ENCODE measurements around the gene CYB5R4.

The CYB5R4 gene

DNA sequence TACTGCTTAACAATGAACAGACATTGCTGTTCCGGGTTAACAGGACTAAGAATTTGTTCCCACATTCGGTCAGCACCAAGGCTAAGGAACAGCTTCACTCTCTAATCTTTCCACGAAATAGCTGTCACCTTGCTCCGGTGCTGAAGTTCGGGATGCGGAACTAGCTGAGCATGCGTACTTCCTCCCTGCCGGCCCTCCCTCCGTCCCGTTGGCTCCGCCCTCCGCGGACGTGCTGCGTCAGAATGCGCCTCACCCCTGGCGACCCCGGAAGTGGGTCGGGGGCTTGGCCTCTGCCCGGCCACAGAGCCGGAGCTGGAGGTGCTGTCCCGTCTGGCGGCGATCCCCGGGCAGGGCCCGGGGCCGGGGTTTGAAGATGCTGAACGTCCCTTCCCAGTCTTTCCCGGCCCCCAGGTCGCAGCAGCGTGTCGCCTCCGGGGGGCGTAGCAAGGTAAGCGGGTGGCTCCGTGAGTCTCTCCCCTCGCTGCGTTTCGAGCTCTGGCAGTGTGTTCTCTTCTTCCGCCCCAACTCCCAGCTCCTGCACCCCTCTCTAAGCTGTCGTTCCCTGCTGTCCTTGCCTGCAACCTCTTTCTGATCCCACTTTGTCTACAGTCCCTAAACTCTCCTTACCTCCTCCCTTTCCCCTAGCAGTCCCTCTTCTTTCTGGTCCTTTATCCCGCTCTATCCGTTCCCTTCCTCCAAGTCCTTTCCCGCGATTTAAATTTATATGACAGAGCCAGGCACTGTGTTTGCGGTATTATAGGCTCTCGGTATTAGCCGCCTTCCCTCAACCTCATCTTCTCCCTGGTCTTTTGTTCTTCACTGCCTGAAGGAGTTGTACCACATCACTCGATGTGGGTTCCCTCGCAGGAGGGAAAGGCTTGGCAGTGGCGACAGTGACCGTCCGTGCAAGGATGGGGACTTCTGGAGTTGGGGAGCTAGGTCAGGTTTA is at the start of gene CYB5R4:
TSS of gene CYB5R4 (plus strand) at position 280 of the 949 bp plus-strand sequence. CDS start at position 374, 94 bp downstream.
- peak; percentile 78 for DNase-seq

DNA sequence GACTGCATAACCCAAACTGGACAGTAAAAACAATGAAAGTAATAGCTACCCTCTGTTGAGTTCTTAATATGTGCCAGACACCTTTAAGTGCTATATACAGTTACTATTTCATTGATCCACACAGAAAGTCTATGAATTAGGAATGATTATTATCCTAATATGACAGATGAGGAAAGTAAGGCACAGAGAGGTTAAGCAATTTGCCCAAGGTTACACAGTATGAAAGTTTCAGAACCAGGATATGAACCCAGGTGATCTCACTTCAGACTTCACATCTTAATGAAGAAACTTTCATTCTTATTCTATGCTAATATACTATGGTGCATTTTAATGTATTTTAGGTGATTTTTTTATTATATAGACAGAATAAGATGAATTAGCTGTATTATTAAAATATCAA is 46.9 kb upstream of the CYB5R4 start:
- DNase-seq = no peak

- DNase-seq = no peak
Measured at GRCh38 chr6:83815631-83816272, 43.7 kb upstream of the CYB5R4 start.

- DNase-seq = no peak
Measured at GRCh38 chr6:83822629-83823169, 36.8 kb upstream of the CYB5R4 start.

DNA sequence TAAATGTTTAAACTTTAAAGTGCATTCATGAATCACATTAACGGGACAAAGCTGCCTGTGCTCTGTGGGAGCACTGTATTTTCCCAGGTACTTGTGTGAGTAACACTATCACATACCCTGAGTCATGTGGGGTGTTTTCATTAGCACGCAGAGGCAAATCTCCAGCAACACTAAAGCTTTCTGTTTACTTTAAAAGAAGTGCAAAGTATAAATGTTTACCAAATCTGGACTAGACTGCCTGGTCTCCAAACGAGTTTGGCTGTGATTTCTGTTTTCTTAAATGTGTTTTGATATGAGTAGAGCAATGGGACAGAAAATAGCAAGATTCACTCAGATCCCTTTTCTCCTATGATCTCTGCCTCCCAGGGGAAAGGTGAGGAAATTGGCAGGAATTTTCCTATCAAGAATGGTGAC is 35.1 kb upstream of the CYB5R4 start:
- DNase-seq = no peak

DNA sequence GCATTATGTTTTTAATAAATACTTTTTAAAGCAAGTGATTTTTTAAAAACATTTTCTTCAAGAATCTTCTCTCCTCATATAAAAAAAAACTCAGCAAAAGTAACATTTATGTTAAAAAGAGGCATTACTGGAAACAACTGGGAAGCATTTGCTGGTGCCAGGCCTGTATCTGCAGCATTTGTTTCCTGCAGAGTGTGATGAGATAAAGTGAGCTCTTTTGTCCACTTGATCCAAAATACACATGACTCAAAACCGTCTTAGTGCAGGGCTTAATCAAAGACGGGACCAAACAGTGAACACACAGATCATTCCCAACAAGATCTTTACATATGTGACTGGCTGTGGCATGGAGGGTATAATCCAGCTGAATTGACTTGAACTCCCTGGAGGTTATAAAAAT is 34.7 kb upstream of the CYB5R4 start:
- DNase-seq = no peak

DNA sequence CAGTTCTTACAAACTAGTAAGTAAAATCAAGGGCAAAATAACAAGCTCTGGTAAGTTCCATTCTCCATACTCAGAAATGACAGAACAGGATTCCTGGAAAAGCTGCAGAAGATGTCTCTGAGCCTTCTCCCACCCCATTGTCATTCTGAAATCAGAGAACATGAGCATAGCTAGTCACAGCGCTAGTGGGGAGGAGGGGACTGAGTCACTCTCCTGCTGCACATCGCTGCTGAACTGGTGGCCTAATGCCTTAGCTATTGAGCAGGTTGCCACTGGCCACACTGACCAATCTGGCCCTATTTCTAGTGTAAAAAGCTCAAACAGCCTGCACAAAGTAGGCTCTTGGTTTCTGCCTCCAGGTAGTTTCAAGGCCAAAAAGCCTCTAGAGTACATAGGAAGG is 32.4 kb upstream of the CYB5R4 start:
- no peak for DNase-seq

DNA sequence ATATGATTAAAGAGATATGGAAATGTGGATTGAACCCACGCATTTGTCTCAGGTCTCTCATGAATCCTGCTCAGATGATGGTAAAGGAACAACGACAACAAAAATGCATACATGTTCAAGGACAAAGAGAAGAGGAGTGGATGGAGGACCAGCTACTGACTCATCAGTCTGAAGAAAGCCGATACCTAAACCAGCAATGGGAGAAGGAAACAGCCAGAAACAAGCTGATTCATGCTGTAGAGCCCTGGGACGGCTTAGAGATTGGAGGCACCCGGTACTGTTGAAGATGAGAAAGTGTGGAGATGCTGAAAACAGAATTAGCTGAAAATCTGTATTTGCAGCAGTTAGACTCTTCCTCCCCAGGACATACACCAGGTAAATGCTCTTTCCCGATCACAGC is 20.8 kb upstream of the CYB5R4 start:
- no peak for DNase-seq

DNA sequence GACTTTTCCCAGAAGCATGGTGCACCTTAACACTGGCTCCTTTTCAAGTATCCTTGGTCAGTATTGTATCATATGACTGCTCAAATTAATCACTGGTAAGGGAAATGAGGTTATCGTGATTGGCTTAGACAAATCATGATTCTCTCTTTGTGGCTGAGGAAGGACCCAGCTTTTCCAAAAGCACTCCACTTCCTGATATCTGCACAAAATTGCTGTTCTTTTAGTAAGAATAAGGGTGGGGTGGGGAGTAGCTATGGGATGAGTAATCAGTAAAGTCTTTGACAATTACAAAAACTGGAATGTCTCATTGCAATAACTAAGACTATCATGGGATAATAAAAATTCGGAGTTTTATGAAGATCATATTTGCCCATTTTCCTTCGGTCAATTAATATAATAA is 15.3 kb upstream of the CYB5R4 start:
- DNase-seq = no peak

DNA sequence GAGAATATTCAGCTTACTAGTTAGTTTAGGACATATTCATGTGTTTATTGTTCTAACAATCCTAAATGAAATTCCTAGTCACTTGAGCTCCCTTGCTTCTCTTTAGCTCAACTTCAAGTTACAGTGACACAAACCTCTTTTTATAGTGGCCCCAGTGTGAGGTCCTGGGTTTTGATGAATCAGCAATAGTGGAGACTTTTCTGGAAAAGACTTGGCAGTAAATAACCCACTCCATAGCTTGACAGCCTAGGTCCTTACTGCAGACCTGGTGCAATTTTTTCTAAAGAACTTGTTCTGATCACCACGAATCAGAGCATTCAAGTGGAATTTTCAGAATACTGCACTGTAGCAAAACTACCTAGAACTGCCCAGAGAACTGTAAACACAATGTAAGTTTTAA is 13.2 kb upstream of the CYB5R4 start:
- no peak for DNase-seq

DNA sequence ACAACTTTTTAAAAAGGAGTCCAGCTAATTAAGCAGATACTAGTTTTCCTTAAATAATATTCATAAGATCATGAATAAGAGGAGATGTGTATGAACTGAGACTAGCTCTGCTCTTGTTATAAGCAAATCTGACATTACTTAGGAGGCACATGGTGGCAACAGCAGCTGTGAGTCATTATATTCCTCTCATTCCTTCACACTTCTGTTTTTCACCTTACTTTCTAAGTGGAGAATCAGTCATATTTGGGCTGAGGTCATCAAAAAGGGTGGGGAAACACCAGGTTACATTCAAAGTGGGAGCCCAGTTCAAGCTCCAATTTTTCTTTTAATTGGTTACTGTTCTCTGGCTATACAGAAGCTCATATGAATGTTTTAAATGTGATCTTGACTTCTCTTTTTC is 12.3 kb upstream of the CYB5R4 start:
- no peak for DNase-seq

DNA sequence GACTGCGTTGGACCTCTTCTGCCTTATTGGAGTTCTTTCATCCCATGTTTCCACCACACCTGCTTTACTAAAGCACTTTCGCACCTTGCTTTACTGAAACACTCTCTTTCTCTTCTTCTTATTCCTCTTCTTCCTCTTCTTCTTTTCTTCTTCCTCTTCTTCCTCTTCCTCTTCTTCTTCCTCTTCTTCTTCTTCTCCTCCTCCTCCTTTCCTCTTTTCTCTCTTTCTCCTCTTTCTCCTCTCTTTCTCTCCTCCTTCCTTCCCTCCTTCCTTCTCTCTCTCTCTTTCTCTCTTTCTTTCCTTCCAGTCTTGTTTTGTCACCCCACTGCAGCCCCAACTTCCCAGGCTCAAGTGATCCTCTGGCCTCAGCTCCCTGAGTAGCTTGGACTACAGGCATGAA is 10.4 kb upstream of the CYB5R4 start:
- DNase-seq = no peak

- no peak for DNase-seq
Measured at GRCh38 chr6:83849610-83850009, 9.9 kb upstream of the CYB5R4 start.

- DNase-seq = no peak
Measured at GRCh38 chr6:83852528-83853177, 6.8 kb upstream of the CYB5R4 start.

GRCh38 chr6:83853178-83854000 is 6.1 kb upstream of the CYB5R4 start, which contains the start of gene RIPPLY2:
Gene RIPPLY2, plus strand, starts transcription at chr6:83853360. Its CDS starts 57 bp downstream, at chr6:83853417.
- peak; percentile 64 for DNase-seq

DNA sequence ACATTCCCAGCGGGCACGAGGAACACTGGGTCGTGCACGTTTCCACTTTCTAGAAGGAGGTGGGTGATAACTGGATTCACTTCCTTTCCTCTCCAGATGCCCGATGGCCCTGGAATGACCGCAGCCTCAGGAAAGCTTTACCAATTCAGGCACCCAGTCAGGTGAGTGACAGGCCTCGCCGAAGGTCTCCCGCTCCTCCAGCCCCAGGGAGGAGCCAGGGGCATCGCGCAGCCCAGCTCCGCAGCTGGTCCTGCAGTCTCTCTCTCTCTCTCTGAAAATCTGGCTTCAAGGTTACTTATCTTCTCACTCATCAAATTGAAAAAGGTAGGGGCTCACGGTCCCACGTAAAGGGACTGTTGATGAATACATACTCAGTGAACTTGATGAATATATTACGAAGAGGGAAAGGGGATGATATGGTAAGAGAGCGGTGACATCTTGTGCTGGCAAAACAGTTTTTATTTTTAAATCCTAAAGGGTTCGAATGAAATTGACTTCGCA is 5.4 kb upstream of the CYB5R4 start:
- DNase-seq = peak; percentile 29

- DNase-seq = no peak
Measured at GRCh38 chr6:83854766-83855165, 4.7 kb upstream of the CYB5R4 start.

GRCh38 chr6:83860359-83860755 is 868 bp downstream of the CYB5R4 start:
- no peak for DNase-seq

- DNase-seq = no peak
Measured at GRCh38 chr6:83860782-83861495, 1.4 kb downstream of the CYB5R4 start.

GRCh38 chr6:83862776-83863471 is 3.4 kb downstream of the CYB5R4 start:
- DNase-seq = no peak

GRCh38 chr6:83867043-83867442 is 7.6 kb downstream of the CYB5R4 start:
- DNase-seq = no peak

All from NCI-H748 treated with DMSO at 0.1 percent for 48 hours (cell line).